Thyroid gland (tissue), 4 donors: ENCODE measurements around the gene SERPINA4. TPM values are rescaled to one million over a fixed set of nuclear protein-coding genes. Genes with fewer than 3 reads are reported as not detected.

Experiments used
- DNase-seq, 2 donors: peaks; one replicate each; pipeline ENCODE4 v3.0.0-alpha.2; 2019
- H3K27ac ChIP-seq, 3 donors: fragments of 200-600 bp; sonication (generic); 1 replicate in 2 of 3; 2 replicates in 1 of 3; pipeline ENCODE4 v1.5.1; 2016 to 2019; ENCODE audit warnings: mild to moderate bottlenecking in 1 of 3, moderate library complexity in 1 of 3
- H3K27me3 ChIP-seq: fragments of 200-600 bp; sonication (generic); one replicate; pipeline ENCODE4 v1.5.1; 2019
- H3K36me3 ChIP-seq, 2 donors: fragments of 200-600 bp; sonication (generic); one replicate each; pipeline ENCODE4 v1.5.1; 2016 to 2019
- H3K4me1 ChIP-seq, 2 donors: fragments of 200-600 bp; sonication (generic); one replicate each; pipeline ENCODE4 v1.5.1; 2017 to 2019
- H3K4me3 ChIP-seq, 3 donors: fragments of 200-600 bp; sonication (generic); replicated peaks in 1 of 3; 1 replicate in 2 of 3; 2 replicates in 1 of 3; pipeline ENCODE4 v1.5.1; 2016; ENCODE audit warnings: mild to moderate bottlenecking in 1 of 3
- H3K9me3 ChIP-seq: fragments of 200-600 bp; sonication (generic); one replicate; pipeline ENCODE4 v1.5.1; 2017
- POLR2A ChIP-seq, 2 donors: fragments of 450-650 bp; IDR thresholded peaks; one replicate each; pipeline ENCODE4 v1.6.1; 2017; ENCODE audit warnings: antibody characterized with exemption in 2 of 2, mild to moderate bottlenecking in 2 of 2, moderate library complexity in 1 of 2
- WGBS, 2 donors: methylation state at CpG; one replicate each; pipeline ENCODE4 v1.1.5; 2017; 5-methylcytosine and 5-hydroxymethylcytosine counted together
- intact Hi-C: fragments of 100-400 bp; cut with DNase I; formaldehyde crosslinking; loops from one replicate; pipeline ENCODE4 v1.15.1; 2023
- total RNA-seq, 4 donors: library from RNA; depleted of rRNA; stranded (reverse); fragments of >200 nt; gene quantifications; one replicate each; pipeline ENCODE4 v1.2.3, GENCODE V29; 2016
- TF ChIP-seq, protein P1 (sequence below), 6 experiments: fragments of 200-600 bp in 3 of 6; fragments of 450-650 bp in 3 of 6; sonication (generic) in 3 of 6; IDR thresholded peaks; one replicate each; pipeline ENCODE4 v1.5.1; 2016 to 2019; ENCODE audit warnings: antibody characterized with exemption in 6 of 6, mild to moderate bottlenecking in 2 of 6, inconsistent platforms in 1 of 6, moderate library complexity in 1 of 6

Gene SERPINA4
- total RNA-seq, 4 donors from 2014 or later, result not detected

DNA sequence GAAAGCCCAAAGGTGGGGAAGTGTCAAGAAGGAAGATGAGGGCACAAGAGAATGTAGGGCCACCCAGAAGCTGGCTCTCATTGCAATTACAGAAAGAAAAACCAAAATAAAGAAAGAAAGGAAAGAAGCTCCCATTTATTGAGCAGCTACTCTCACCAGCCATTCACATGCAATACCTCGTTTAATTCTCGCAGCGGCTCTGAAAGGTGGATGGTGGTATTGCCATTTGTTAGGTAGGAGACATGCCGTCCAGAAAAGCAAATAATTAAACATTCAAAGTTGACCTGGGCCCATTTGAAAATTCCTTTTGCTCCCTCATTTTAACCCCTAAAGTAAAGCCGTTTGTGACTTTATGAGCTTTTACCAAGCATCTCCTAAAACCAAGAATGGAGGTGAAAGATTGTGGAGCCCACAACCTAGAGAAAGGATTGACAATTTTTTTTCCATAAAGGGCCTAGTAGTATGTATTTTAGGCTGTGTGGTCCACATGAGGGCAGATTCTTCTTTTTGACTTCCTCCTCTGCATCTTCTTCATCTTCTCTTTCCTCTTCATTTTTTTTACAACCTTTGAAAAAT is 56.2 kb downstream of the SERPINA4 start:
- Histone ChIP-seq H3K27ac (no peak overlapping the region), H3K4me1 (no peaks in the 10 kb centered on the region), H3K9me3 (no peaks in the 10 kb centered on the region), H3K36me3 (no peaks in the 10 kb centered on the region), H3K27me3 (no peaks in the 10 kb centered on the region), H3K4me3 (no peak overlapping the region)
- TF ChIP-seq POLR2A (IDR thresholded peaks at IDR 0.05), result no peak
- TF ChIP-seq, protein P1, sequence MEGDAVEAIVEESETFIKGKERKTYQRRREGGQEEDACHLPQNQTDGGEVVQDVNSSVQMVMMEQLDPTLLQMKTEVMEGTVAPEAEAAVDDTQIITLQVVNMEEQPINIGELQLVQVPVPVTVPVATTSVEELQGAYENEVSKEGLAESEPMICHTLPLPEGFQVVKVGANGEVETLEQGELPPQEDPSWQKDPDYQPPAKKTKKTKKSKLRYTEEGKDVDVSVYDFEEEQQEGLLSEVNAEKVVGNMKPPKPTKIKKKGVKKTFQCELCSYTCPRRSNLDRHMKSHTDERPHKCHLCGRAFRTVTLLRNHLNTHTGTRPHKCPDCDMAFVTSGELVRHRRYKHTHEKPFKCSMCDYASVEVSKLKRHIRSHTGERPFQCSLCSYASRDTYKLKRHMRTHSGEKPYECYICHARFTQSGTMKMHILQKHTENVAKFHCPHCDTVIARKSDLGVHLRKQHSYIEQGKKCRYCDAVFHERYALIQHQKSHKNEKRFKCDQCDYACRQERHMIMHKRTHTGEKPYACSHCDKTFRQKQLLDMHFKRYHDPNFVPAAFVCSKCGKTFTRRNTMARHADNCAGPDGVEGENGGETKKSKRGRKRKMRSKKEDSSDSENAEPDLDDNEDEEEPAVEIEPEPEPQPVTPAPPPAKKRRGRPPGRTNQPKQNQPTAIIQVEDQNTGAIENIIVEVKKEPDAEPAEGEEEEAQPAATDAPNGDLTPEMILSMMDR (IDR thresholded peaks at IDR 0.05), result no peak
- DNase-seq, result no peak
- intact Hi-C loops, result no loop called here
- 92 to 93% methylated on average over 5 of the region's 5 CpGs for WGBS, 2 donors

DNA sequence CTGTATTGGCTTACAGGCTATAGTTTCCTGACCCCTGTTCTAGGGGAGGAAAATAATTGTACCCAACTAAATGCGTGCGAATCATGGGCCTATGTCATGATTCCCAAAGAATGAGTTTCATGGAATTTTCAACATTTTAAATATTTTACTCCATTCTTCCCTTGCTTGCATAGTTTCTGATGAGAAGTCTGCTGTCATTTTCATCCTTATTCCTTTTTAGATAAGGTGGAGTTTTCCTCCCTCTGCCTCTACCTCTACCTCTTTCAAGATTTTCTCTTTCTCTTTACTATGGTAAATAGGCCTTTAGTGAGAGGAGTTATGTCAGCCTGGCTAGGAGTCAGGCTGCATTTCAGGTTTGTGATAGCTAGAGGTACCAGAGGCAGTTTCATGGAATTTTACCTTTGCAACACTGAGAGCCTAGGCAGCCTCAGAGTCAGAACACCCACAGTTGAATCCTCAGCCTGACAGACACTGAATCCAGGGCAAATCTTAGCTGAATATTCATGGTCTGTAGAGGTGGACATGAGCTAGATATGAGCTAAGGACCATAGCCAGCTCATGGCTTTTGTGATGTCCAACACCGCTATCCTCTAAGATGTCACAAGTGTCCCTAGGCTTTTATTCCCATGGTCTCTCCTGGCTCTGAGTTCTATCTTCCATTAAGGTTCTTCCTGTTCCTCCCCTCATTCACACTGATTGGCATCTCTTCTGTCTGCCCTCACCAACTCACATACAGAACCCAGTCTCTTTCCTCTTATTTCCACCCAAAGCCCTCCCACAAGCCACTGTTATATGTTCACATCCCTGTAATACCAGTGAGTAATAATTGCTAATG is 57.0 kb downstream of the SERPINA4 start:
- Histone ChIP-seq H3K36me3 (no peaks in the 10 kb centered on the region), H3K4me3 (no peak overlapping the region), H3K4me1 (no peaks in the 10 kb centered on the region), H3K27ac (no peak overlapping the region), H3K9me3 (no peaks in the 10 kb centered on the region), H3K27me3 (no peaks in the 10 kb centered on the region)
- intact Hi-C loops, result no loop called here
- no peak for DNase-seq
- no peak for TF ChIP-seq POLR2A (IDR thresholded peaks at IDR 0.05)
- TF ChIP-seq, protein P1 (IDR thresholded peaks at IDR 0.05), result no peak
- 95 to 97% methylated on average over 3 of the region's 3 CpGs for WGBS, 2 donors

DNA sequence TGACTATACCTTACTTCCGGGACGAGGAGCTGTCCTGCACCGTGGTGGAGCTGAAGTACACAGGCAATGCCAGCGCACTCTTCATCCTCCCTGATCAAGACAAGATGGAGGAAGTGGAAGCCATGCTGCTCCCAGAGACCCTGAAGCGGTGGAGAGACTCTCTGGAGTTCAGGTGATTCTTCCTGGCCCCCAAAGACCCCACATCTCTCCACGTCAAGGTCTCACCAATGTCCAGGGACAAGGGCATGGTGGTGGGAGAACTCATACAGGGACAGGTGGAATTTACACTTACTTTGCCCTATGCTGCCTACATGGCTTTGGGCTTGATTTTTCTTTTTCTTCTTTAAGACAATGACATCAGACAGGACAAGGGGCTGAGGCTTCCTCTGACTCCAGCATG is 58.1 kb downstream of the SERPINA4 start:
- no peaks in the 10 kb centered on the region for H3K27me3 ChIP-seq
- H3K4me1 ChIP-seq, result no peaks in the 10 kb centered on the region
- no peak overlapping the region for H3K27ac ChIP-seq
- H3K4me3 ChIP-seq, result no peak overlapping the region
- no peaks in the 10 kb centered on the region for H3K36me3 ChIP-seq
- intact Hi-C loops, result no loop called here
- no peaks in the 10 kb centered on the region for H3K9me3 ChIP-seq
- no peak for DNase-seq
- TF ChIP-seq, protein P1 (IDR thresholded peaks at IDR 0.05), result no peak
- TF ChIP-seq POLR2A (IDR thresholded peaks at IDR 0.05), result no peak
- WGBS, 2 donors, result 81 to 92% methylated on average over 6 of the region's 6 CpGs

Other genes with a start within 250 kb of the SERPINA4 start
- not detected for gene SERPINA6, start 238.1 kb upstream of the SERPINA4 start, total RNA-seq
- not detected for gene SERPINA2, start 194.7 kb upstream of the SERPINA4 start, total RNA-seq
- 10 to 100 TPM; 10.5 to 25.4 (median 18.9) TPM for gene SERPINA1, start 172.8 kb upstream of the SERPINA4 start, total RNA-seq
- gene SERPINA11, start 108.6 kb upstream of the SERPINA4 start, total RNA-seq, result not detected
- not detected for gene SERPINA9, start 85.2 kb upstream of the SERPINA4 start, total RNA-seq
- not detected for gene SERPINA12, start 52.0 kb upstream of the SERPINA4 start, total RNA-seq
- gene SERPINA5, start 20.0 kb downstream of the SERPINA4 start, total RNA-seq, result 1 to 10 TPM; 1.3 to 6.6 (median 2.9) TPM
- 100 to 1,000 TPM in 1 of 4 donors, 10 to 100 TPM in 3; 16.3 to 200 (median 91.1) TPM for gene SERPINA3, start 50.9 kb downstream of the SERPINA4 start, total RNA-seq
- gene GSC, start 208.7 kb downstream of the SERPINA4 start, total RNA-seq, result 10 to 100 TPM in 1 of 4 donors, 1 to 10 TPM in 3; 3.6 to 11.0 (median 4.7) TPM